Measurements from ENCODE around the gene ARF5. TPM values are rescaled to one million over a fixed set of nuclear protein-coding genes. Genes with fewer than 3 reads are reported as not detected.

ARF5 gene
- total and polyA plus RNA-seq, 2 of the 8 experiments (the other 6 are each of a cell fraction or from before 2014, with no cell fraction given) = 154 to 579 TPM

- no peak for TF ChIP-seq CHD1 (IDR thresholded peaks at IDR 0.05; ENCODE audit: low read depth, low read length)
- no peak for TF ChIP-seq CEBPB (IDR thresholded peaks at IDR 0.05; ENCODE audit: low read depth, low read length)
- TF ChIP-seq EGR1 (IDR thresholded peaks at IDR 0.05; ENCODE audit: borderline replicate concordance, low read depth, low read length) = no peak
- no peak for TF ChIP-seq NANOG (IDR thresholded peaks at IDR 0.05; ENCODE audit: insufficient read depth, low read depth, low read length, poor library complexity, severe bottlenecking)
- no peak for TF ChIP-seq SUZ12 (IDR thresholded peaks at IDR 0.05; ENCODE audit: low read length)
- TF ChIP-seq HDAC6 (IDR thresholded peaks at IDR 0.05; ENCODE audit: low read depth, low read length) = no peak
- no peak for TF ChIP-seq SRF (IDR thresholded peaks at IDR 0.05; ENCODE audit: low read depth, low read length)
- no peak for TF ChIP-seq CTBP2 (IDR thresholded peaks at IDR 0.05; ENCODE audit: borderline replicate concordance, insufficient read depth, insufficient read length, low read length)
- no peak for TF ChIP-seq SP4 (IDR thresholded peaks at IDR 0.05; ENCODE audit: low read length)
- TF ChIP-seq TBP (IDR thresholded peaks at IDR 0.05; ENCODE audit: low read depth, low read length) = peak; percentile 51; the same call in 1 of the 2 replicates
- no peak for TF ChIP-seq CBX5 (IDR thresholded peaks at IDR 0.05; ENCODE audit: low read depth, low read length)
- TF ChIP-seq FOSL1 (IDR thresholded peaks at IDR 0.05; ENCODE audit: insufficient read depth, low read depth, low read length) = no peak
- TF ChIP-seq RBBP5 (IDR thresholded peaks at IDR 0.05; ENCODE audit: borderline replicate concordance, low read depth, low read length) = peak; percentile 86; the same call in 1 of the 2 replicates
- TF ChIP-seq CREB1 (IDR thresholded peaks at IDR 0.05) = peak; percentile 78
- no peak for TF ChIP-seq KDM1A (IDR thresholded peaks at IDR 0.05; ENCODE audit: borderline replicate concordance, low read length)
- TF ChIP-seq SP2 (IDR thresholded peaks at IDR 0.05; ENCODE audit: low read length) = no peak
- TF ChIP-seq RNF2 (IDR thresholded peaks at IDR 0.05; ENCODE audit: borderline replicate concordance, low read depth, low read length, missing control alignments, poor library complexity, severe bottlenecking) = no peak
- TF ChIP-seq KDM4A (IDR thresholded peaks at IDR 0.05; ENCODE audit: low read depth, low read length, severe bottlenecking) = peak; percentile 45
- TF ChIP-seq ATF2 (IDR thresholded peaks at IDR 0.05; ENCODE audit: low read length) = peak; percentile 22; the same call in 1 of the 2 replicates
- no peak for TF ChIP-seq TEAD4 (IDR thresholded peaks at IDR 0.05; ENCODE audit: low read depth, low read length)
- no peak for TF ChIP-seq KDM5A (IDR thresholded peaks at IDR 0.05; ENCODE audit: low read length)
- no peak for TF ChIP-seq SP1 (IDR thresholded peaks at IDR 0.05; ENCODE audit: low read depth, low read length)
- TF ChIP-seq SAP30 (IDR thresholded peaks at IDR 0.05; ENCODE audit: insufficient read depth, insufficient replicate concordance, low read length) = peak; percentile 69
These were observed 679 bp downstream of the ARF5 start (continued) for GRCh38 chr7:127588697-127589482.
